IPS-NIHi7 (cell line): ENCODE measurements around the gene SETX.
A peak's percentile ranks its signal among the peaks of the same experiment; 100 is the strongest.
"Not testable (repeated sequence)": the region's sequence is repeated elsewhere in the genome, so short reads cannot be mapped to it uniquely, and the experiment has no call there.

ENCODE experiments used
- DNase-seq: peaks from one replicate; pipeline ENCODE4 v3.0.0; 2012; ENCODE audit warnings: mixed read lengths; ENCODE audit errors: extremely low spot score

Gene SETX

DNA sequence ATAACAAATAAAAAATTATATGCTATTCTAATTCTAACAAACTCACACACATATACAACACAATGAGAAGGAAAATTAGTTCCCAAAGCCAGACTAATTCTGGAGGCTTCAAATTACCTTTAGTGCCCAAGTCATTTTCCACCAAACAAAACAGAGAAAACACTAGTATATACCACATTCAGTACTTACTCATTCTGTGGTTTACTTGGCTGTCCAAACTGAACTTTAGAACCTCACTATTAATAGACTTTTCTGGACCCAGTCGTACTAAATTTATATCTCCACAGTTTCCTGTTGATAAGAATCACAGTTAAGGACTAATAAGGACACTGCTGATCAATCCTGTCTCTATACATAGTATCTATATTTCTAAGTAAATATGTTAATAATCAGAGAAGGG lies 66.4 kb downstream of the SETX start:
- DNase-seq: no peak

DNA sequence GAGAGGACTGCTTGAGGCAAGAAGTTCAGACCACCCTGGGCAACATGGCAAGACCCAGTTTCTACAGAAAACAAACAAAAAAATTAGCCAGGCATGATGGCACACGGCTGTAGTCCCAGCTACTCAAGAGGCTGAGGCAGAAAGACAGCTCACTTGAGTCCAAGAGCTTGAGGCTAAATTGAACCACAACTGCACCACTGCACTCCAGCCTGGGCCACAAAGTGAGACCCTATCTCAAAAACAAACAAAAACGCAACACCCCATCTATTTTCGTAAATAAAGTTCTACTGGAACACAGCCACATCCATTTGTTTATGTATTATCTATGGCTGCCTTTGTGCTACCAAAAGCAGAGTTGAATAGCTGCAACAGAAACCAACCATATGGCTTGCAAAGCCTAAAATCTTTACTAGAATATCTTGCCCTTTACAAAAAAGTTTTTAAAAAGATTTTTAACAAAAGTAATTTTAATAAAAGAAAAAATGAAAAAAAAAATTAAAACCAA lies 67.5 kb downstream of the SETX start:
- no peak for DNase-seq

DNA sequence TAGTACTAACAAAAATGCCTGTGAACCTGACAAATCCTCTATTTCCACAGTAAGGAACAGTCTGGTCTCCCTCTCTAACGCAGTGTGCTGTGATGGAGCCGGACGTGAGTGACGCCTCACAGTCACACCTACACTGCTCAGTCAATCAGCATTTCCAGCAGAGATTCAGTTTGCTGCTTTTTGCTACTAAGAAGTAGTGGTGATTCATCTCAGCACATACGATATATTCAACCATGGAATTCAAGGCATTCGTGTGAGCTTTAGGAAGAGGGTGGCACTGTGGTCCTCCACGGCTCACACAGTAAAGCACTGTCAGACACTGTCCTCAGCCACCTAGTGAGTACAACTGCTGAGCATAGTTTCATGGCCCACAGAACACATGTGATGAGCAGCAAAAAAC lies 70.9 kb downstream of the SETX start:
- DNase-seq: no peak

DNA sequence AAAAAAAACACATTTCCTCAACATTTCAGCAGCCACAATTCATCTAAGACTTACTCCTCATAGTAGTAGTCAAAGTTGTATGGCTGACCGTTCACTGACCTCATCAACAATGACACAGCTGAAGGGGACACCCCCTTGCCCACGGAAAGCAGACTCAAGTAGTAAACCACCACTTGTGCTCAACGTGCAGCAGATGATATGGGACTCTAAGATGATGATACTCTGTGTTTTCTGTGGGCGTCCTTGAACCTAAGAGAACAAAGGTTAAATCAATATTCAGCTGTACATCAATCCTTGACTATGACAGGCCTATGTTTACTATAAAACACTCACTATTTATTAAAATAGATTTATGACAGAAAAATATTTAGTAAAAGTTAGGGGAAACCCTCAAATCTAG lies 71.6 kb downstream of the SETX start:
- no peak for DNase-seq

DNA sequence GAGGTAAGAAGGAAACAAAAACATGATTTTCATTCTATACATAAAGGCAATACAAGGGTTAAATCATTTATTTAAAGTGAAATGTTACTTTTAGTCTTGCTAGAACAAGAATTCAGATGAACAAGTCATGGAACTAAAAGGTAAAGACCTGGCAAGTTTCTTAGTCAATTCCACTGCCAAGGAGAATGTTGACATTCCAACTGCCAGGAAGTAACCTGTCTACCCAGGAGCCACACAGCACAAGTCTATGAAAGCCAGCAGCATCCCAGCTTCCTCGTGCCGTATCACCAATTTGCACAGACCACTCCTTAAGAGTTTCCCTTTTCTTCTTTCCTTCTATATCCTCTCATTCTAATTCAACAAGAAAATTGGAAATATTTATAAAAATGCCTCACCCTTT lies 79.9 kb downstream of the SETX start:
- no peak for DNase-seq

DNA sequence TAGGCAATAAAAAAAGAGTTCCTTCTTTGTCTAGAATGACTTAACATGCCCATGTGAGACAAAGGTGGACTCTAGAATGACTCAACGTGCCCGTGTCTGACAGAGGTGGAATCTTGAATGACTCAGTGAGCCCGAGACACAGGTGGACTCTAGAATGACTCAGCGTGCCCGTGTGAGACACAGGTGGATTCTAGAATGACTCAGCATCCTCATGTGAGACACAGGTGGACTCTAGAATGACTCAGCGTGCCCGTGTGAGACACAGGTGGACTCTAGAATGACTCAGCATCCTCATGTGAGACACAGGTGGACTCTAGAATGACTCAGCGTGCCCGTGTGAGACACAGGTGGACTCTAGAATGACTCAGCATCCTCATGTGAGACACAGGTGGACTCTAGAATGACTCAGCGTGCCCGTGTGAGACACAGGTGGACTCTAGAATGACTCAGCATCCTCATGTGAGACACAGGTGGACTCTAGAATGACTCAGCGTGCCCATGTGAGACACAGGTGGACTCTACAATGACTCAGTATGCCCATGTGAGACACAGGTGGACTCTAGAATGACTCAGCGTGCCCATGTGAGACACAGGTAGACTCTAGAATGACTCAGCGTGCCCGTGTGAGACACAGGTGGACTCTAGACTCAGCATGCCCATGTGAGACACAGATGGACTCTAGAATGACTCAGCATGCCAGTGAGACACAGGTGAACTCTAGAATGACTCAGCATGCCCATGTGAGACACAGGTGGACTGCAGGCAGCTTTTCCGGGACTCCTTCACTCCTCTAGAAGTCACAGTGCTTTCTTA lies 84.9 kb downstream of the SETX start:
- DNase-seq: not testable (repeated sequence)

DNA sequence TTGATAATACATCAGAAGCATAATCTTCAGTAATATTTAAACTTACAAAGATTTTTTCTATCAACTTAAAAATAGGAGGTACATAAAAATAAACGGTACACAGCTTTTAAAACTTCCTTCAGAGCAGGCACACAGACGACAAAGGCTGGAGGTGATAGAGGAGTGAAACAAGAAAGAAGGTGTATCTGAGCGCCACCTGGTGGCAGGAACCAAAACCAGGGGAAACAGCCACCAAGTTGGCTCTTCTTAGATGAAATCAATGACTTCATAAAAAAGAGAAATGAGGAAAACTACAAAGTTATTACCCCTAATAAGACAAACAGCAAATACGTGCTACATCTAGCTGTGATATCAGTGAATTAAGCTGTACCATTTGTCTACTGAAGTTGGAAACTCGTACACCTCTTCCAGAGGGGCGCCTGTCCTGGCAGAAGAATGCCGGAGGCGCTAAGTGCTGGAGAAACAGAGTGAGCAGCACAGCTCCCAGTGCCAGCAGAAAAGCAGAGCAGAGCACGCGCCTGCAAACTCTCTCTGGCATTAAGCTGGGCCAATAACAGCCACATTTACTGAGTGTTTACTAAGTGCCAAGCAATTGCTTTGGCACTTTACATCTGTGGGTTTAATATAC lies 85.9 kb downstream of the SETX start:
- DNase-seq: peak; percentile 74

DNA sequence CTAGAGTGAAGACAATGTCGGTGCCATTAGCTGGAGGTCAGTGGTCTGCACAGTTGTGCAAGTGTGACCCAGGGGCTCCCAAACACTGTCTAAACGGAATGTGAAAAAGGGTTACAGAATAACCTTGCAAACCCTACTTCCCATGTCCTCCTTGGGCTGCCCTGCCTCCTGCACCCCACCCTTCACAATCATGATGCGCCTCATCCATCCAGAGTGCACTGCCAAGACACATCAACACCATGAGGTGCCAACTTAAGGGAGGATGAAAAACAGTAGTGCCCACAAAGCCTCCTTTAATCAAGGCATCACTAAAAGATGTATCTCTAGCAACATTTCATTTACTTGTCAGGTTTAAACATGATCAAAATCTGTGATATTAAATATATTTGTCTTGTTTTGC lies 87.1 kb downstream of the SETX start:
- DNase-seq: no peak

DNA sequence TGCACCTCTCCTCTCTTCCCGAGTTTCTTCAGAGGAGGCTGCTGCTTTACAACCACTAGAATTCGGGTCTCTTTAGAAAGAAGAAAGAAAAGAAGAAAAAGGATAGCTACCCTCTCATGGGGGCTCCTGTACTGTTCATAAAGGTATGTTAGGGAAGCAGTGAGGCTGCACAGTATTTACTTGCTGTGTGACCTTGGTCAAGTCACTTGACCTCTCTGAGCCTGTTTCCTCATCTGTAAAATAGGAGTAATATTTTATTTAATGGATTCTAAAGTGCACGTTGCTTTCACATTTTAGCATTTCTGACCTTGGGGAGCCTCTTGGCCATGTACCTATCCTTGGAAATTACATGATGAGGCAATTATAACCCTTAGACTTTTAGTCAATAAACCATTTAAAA lies 88.8 kb downstream of the SETX start:
- DNase-seq: no peak

DNA sequence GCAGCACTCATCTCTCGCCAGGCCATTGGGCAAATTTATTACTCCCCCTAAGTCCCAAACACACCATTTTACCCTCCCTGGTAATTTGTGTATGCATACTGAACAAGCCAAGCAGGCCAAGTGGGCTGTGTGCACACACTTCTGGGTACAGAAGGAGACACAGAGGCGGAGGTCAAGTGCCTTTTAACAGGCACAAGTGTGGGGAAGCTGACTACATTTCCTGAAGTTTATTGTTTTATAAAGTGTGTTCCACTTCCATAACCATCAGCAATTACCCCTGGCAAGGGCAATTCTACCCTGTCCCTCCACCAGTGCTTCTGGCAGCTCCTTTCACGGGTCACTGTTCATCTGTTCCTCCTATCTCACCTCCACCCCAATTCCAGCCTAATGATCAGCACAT lies 93.9 kb downstream of the SETX start:
- no peak for DNase-seq

DNA sequence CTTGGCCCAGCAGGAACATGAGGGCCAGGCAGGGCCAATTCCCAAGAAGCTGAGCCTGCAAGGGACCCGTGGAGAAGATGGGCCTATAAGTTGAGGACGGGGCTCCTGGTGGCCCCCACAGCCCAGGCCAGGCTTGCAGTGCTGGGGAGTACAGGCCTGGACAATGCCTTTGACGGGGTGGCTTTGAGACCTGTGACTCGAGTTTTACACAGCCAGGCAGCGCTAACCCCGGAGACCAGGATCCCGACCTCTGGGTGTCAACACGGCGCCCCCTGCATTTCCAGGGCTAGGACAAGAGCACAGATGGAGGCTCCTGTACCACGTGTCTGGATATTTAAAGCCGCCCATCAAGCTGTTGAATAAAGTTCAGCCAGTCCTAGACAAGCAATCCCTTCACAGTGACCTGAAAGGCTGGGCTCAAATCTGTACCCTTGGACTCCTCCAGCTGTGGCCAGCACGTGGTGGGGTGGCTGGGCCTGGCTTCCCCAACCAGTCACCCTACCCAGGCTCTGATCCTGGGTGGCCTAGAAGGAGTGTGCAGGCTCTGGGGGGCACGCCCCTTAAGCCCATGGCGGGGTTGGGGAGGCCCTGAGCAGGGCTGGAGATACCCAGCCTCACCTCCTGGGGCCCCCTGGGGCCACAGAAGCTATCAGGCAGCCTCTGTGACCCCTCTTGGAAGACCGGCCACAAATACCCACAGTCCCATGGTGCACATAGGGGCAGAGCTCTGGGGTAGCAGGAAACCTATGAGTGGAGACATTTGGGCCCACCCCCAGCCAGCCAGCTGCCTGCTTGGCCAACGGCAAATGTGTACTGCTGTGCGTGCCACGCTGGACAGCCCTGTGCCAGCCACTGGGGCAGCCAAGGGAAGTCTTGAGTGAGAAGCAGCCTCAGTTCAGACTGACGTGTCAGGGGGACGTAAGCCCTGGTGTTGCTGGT lies 104.2 kb downstream of the SETX start:
- DNase-seq: no peak

DNA sequence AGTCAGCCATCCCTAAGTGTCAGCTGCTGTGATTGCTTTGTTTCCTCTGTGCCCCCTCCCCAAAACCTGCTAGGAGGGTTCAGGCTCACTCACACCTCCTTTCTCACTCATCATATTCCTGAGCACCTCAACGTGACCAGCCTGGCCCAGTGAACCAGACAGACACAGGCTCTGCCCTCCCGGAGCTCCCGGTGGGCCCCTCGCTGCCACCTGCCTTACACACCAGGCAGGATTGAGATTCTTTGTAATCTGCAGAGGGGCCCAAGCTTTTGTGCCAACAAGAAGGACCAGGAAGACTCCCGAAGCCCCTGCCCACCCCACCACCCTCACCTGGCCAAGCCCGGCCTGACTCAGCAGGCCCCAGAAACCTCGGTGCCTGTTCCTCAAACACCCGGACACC lies 105.1 kb downstream of the SETX start:
- DNase-seq: no peak

DNA sequence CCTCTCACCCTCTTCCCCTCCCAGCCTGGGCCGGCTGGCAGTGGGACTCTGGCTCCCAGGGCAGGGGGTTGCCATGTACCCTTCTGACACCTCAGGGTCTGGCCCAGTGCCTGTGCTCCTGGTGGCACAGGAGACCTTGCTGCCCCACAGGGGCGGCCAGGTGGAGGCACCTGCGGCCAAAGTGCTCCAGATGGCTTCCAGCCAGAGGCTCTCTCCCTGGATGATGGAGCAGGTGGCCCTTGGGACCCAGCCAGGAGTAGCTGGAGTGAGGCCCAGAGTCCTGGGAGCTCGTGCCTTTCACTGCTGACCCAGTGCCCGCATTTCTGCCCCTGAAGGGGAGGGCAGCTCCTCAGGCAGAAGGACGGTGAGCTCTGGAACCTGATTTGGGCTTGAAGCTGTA lies 105.7 kb downstream of the SETX start:
- DNase-seq: no peak

DNA sequence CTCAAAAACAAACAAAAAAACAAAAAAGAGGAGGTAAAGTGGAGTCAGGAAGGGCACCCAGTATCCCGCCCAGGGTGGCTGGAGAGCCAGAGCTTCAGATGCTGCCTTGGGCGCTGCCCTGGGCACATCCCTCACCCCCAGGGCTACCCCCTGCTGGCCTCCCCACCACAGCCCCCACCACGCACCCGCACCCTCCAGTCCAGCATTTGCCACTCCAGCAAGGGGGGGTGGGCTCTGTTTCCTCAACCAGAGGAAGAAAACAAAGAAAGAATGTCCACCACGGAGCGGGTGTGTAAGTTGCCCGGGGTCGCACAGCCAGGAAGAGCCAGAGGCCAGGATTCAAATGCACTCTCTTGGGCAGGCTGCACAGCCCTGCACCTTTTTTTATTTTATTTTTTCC lies 106.8 kb downstream of the SETX start:
- DNase-seq: no peak

DNA sequence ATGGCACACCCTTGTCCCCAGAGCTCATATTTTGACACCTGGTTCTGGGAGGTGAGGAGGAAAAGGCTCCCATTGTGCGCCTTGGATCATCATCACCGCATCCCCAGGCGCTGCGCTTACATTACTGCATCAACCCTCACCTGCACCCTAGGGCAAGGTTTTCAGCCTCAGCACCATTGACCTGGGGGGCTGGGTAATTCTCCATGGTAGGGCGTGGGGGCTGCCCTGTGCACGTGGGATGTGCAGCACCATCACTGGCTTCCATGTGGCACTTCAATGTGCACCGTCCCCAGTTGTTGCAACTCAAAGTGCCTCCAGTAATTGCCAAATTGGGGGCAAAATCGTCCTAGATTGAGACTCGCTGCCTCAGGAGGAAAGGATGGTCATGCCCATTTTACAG lies 109.3 kb downstream of the SETX start:
- DNase-seq: no peak

DNA sequence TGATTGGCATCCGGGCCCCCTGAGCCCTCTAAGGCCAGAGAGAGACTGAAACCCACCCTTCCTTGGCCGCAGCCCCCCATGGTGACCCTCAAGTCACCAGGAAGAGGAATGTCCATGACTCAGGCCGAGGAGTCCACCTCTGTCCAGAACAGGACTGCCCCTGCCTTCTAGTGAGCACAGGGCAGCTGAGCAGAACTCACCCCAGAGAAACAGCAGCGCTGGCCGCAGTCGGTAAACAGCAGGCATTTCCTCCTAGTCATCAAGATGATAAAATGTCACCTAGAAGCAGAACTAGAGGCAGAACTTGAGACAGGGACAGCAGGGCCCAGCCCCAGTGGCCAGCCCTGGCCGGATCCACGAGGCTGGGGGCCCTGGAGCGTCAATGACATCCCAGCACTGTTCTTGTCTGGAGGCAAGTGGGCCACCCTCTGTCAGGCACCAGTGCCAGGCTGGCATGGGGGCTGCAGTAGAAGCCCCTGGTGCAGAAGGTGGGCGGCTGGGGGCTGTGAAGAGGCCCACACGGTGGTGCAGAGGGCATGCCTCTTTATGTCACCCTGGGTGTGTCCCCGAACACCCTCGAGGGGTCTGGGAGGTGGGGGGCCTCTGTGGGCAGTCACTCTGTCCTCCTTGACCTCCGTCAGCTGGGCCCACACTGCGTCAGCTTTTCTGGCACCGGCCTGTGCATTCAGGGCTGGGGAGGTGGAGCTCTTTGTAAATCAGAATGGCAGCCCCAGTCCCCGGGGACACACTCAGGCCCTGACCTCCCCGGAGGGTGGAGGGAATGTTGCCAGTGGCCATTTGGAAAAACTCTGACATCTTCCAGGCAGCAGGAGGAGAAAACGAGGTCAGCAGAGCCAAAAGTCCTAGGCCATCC lies 110.0 kb downstream of the SETX start:
- DNase-seq: no peak

DNA sequence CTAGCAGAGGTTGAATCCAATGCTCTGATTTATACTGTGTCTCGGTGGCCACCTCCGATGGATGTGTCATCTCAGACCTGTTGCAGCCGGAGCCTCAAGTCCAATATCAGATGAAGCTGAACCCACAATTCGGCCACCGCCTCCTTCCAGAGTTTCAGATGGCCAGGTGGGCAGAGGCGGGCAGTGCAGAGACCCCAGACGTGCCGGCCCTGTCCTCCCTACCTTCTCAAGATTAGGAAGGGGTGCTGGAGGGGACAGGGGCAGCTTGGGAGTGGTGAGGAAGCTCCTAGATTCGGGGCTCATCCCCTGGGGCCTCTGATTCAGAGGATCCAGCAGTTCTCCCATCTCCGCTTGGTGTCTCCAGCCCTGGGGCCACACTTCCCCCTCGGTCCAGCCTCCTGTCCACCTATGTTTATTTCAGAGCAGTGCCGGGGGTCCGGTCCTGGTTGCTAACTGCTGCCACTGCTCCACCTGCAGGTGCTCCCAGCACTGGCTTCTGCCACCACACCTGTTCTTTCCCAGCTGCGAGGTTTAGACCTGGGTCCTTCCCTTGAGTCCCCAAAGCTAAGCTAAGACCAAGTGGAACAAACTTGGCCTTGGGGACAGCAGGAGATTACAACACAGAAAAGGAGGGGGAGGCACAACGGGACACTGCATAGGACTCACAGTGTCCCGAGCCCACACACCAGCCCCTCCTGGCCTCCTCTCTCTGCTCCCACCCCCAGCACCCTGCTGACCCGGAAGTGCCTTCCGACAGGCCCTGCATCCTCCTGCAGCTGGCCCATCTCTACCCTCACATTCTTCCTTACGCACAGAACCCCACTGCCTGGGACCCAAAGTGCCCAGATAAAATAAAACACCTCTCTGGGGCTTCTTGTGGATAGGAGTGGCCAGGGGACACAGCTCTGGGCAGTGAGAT lies 111.4 kb downstream of the SETX start:
- DNase-seq: no peak

DNA sequence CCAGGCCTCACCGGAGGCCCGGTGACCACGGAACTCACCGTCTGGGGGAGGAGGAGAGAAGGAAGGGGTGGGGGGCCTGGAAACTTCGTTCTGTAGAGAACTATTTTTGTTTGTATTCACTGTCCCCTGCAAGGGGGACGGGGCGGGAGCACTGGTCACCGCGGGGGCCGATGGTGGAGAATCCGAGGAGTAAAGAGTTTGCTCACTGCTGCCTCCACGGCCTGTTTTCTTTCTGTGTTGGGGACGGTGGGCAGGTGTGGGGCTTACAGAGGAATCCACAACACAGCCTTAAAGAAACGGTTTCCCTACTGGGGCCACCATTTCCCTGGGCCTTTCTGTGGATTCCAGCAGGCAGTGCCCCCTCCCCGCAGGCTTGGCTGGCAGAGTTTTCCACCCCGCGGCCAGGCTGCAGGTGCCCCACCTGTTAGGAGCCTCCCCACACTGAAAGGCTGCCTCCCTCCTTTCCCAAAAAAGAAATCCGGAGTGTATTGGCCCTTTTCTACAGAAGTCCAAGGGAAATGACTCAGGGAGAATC lies 112.1 kb downstream of the SETX start:
- DNase-seq: no peak

DNA sequence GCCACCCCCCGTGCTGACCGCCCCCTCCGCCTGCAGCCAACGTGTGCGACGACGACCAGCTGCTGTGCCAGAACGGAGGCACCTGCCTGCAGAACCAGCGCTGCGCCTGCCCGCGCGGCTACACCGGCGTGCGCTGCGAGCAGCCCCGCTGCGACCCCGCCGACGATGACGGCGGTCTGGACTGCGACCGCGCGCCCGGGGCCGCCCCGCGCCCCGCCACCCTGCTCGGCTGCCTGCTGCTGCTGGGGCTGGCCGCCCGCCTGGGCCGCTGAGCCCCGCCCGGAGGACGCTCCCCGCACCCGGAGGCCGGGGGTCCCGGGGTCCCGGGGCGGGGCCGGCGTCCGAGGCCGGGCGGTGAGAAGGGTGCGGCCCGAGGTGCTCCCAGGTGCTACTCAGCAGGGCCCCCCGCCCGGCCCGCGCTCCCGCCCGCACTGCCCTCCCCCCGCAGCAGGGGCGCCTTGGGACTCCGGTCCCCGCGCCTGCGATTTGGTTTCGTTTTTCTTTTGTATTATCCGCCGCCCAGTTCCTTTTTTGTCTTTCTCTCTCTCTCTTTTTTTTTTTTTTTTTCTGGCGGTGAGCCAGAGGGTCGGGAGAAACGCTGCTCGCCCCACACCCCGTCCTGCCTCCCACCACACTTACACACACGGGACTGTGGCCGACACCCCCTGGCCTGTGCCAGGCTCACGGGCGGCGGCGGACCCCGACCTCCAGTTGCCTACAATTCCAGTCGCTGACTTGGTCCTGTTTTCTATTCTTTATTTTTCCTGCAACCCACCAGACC lies 112.8 kb downstream of the SETX start:
- no peak for DNase-seq
